M059J (cell line): ENCODE results near the gene MARS1. TPM values are rescaled to one million over a fixed set of nuclear protein-coding genes. Genes with fewer than 3 reads are reported as not detected.
"Not testable (repeated sequence)": the region's sequence is repeated elsewhere in the genome, so short reads cannot be mapped to it uniquely, and the experiment has no call there.

Experiments used
- DNase-seq: peaks from one replicate; pipeline ENCODE4 v3.0.0-alpha.2; 2012; ENCODE audit warnings: low read depth
- total RNA-seq: library from RNA; depleted of rRNA; stranded (reverse); fragments of >200 nt; shearing (Covaris generic); gene quantifications from 2 replicates; pipeline ENCODE4 v1.2.3, GENCODE V29; 2014

MARS1 gene
- total RNA-seq, 1 experiment from 2014 or later = 99.8 TPM

DNA sequence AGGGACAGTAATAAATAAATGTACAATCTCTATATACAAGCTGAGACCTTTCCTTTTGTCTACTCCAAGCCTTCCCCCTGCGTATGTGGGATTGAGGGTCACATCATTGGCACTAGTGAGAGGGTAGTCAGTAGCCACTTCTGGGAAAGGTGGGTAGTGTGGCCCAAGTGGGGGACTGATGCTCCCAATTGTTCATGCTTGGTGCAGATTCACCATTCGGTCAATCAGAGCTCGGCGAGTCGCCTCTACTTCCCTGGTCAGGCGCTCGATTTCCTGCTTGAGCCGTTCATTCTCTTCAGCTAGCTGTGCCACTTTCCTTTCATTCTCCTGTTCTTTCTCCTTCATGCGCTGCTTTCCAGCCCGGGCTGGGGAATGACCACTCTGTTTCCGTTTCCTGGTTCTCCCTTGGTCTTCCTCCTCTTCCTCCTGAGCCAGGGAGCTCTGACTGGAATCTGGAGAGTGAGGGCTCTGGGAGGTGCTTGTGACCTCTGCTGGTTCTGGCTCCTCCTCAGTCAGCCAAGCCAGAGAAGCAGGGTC lies 28.8 kb downstream of the MARS1 start:
- no peak for DNase-seq

DNA sequence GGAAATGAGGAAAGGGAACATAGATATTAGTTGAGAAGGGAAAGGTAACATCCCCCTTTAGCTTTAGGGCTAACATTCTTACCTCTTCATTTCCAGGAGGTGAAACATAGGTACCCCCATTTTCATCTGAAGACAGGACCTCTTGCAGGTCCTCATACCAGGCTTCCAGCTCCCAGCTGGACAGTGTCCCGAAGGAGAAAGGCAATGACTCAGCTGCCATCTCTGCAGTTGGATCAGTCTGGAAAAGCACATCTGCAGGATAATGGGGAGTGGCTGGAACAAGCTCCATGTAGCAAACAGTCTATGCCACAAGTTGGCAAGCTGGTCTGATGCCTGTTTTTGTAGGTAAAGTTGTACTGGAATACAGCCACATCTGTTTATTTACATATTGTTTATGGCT lies 29.3 kb downstream of the MARS1 start:
- DNase-seq = peak; percentile 47

DNA sequence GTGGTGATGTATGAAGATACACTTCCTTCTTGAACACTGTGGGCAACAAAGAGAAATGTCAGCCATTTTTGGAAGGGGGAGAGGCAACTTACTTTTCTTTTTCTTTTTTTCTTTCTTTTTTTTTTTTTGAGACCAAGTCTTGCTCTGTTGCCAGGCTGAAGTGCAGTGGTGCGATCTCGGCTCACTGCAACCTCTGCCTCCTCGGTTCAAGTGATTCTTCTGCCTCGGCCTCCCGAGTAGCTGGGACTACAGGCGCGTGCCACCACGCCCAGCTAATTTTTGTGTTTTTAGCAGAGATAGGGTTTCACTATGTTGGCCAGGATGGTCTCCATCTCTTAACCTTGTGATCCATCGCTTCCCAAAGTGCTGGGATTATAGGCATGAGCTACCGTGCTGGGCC lies 29.9 kb downstream of the MARS1 start:
- not testable (repeated sequence) for DNase-seq

DNA sequence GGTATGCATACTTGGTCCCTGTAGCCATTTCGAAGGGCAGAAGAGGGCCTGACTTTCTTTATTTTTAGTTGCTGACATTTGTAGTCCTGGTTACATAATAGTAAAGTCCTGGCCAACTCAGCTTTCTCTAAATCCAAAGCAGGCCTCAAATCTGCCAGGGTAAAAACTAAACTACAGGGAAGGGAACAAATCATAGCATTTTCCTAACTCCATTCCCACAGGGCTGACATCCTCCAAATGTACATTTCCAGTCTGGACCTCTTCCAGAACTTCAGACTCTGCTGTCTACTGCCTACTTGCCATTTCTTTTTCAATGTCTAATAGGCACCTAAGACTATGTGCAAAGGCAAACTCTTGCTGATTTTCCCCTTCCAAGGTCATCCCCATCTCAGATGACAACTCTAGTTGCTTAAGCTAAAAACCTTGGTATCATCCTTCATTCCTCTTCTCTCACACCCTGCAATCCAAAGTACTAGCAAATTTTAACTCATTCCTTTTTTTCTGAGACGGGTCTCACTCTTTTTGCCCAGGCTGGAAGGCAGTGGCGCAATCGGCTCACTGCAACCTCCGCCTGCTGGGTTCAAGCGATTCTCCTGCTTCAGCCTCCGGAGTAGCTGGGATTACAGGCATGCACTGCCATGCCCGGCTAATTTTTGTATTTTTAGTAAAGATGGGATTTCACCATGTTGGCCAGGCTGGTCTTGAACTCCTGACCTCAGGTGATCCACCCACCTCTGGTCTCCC lies 30.5 kb downstream of the MARS1 start:
- DNase-seq = no peak

DNA sequence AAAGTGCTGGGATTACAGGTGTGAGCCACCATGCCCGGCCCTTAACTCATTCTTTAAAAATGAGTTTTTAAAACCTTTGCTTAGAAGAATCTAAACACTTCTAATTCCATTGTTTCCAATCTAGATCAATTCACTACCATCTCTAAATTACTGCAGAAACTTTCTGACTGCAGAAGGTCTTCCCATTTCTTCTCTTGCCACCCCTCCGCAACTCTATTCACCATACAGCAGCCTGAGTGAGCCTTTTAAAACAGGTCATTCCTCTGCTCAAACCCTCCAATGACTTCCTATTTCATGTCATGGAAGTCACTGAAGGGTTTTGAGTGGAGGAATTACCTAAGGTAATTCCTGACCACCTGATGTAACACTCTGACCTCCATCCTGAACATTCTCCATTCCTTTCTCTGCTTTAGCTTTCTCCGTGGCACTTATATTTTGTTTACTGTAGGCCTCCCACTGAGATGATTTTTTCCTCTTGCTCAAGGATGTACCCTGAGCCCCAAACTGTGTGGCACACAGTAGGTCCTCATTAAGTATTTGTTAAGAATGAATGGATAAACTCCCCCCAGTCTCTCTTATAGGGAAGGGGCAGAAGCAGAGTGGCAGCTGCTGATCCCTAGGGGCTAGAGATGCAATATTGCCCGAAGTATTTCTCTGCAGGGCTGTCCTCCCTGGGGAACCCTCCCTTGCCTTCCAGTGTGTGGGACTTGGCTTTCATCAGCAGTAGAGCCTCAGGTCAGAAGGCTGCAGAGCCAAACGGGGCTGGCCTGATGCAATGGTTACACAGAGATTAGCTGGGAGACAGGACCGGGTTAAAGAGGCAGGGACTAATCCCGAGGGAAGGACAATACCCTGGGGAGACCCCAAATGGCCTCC lies 31.3 kb downstream of the MARS1 start:
- DNase-seq = peak; percentile 43

DNA sequence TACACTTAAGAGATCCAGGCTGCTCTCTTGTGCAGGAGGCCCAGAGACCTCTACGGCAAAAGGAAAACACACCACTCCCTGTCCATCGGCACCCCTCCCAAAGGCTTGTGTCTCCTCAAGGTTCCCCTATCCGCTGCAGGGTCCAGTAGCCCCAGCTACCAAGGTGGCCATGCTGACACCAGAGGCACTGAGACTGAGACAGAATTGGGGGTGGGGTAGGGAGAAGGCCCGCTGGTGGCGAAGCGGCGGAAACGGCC lies 31.9 kb downstream of the MARS1 start:
- no peak for DNase-seq

DNA sequence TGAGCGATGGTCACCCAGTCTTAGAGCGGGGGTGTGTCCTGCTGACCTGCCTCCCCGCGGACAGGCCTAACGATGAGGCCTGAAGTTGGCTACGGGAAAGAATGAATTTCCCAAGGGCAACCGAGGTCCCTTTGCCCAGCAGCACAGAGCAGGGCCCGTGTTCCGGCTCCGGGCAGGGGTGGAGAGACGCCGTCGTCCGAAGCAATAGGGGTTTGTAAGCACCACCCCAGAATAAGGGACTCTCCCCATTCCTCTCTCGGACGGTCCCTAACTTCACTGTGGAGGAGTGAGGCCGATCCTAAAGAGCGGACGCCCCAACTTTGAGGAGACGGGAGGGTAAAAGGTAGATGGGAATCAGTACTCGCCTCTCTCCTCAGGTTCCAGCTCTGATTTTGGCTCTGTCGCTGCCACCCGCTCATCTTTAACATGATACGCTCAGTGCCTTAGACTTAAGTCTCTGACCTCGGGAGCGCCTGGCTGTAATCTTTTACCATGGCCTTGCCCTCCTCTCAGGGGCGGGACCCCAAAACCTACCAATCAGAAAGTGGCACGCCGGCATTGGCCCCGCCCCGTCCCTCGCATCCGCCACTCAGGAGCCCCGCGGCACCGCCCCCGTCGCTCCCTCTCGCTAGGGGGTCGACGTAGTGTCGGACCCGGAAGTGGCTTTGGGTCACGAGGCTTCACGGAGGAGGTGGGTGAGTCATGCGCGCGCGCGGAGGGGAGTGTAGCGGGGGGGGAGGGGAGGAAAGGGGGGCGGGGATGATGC lies 32.4 kb downstream of the MARS1 start, which contains the start of gene DDIT3:
Gene DDIT3 (minus strand): TSS at position 462 of the 766 bp plus-strand sequence. CDS start 3,108 bp downstream, outside the sequence.
- peak; percentile 98 for DNase-seq

DNA sequence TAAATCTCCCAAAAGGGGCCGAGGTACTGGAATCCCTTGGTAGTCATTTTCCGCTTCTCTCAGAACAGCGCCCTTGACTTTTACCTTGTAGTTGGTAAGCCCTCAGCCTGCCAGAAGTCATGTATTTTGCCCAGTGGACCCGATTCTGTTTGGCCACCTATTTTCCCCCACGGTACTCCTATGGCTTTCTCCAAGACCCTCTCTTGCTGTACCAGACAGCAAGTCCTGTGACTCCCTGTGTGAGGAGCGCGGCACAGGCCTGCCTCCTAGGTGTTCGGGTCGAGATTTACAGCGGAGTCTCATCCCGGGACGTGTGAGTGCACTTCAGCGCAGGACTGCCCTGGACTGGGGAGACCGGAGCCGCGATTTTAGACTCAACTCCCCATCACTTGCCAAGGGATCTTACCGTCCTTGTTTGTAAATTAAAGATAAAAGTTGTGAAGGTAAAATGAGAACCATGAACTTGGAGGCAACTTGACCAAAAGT lies 33.7 kb downstream of the MARS1 start:
- DNase-seq = no peak

DNA sequence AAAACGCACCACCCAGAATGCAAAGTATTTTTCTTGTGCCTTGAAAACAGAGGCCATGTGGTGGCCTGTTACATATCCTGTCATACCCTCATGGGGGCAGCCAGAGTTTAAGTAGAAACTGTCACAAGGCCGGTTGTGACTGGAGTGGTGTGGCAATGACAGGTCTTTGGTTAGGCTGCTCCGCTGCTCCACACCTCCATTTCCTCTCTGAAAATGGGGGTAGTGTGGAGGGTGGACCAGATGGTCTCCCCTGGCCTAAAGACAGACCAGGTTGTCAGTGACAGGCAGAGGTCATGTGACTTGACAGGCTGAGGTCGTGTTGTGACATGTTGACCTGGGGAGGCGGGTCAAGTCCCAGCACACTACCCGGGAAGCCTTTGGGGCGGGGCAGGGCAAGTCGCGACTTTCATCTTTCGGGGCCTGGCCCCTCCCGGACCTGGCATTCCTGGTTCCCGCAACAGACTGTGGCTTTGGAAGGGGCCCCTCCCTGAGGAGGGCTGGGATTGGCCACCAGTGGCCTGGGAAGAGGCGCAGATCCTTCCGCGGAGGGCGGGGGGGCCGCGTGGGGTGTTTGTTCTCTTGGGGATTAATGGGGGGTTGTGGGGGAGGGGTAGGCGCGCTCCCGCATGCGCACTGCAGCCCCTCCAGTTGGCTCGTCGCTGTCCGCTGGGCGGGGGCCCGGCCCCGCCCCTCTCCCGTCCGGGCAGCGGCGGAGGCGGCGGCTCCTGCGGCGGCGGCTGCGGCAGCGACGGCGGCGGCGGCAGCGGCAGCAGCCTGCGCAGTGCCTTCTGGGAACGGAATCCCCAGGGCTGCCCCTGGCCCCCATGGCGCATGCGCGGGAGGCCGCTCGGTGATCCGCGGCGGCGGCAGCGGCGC lies 34.4 kb downstream of the MARS1 start, which contains the start of gene MBD6:
Gene MBD6 (plus strand): TSS at position 814 of the 876 bp plus-strand sequence. CDS start 1,480 bp downstream, outside the sequence.
- DNase-seq = peak; percentile 90

DNA sequence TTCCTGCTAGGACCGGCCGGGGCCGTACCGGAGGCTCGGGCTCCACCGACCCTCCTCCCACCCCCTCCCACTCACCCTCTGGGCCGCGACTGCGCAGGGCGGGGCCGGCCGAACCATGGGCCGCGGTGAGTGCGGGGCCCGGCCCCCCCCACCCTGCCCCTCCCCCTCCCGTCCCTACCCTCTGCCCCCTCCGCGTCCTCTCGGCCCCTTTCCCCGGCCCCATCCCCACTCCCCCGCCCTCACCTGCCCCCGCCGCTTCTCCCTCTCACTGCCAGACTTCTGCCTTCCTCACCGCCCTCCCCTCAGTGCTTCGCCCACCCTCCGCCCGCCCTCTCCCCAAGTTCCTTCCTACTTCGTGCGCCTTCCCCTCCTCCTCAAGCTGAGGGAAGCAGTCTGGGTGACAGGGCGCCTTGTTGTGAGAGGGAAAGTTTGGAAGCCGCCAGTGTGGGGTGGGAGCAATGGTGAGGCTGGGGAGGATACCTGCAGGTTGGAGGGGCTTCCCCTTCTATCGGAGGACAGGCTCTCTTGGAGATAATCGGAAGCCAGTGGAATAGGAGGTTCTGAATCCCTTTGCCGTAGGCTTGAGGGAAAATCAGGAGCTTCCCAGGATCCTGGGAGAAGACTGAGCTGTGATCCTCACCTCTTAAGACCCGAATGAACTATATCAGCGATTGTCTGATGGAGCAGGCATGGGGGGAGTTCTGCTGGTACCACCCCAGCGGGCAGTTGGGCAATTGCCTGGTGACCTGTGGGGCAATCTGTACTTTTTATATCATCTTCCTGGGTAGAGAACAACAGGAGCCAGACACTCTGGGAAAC lies 35.2 kb downstream of the MARS1 start:
- DNase-seq = peak; percentile 43

DNA sequence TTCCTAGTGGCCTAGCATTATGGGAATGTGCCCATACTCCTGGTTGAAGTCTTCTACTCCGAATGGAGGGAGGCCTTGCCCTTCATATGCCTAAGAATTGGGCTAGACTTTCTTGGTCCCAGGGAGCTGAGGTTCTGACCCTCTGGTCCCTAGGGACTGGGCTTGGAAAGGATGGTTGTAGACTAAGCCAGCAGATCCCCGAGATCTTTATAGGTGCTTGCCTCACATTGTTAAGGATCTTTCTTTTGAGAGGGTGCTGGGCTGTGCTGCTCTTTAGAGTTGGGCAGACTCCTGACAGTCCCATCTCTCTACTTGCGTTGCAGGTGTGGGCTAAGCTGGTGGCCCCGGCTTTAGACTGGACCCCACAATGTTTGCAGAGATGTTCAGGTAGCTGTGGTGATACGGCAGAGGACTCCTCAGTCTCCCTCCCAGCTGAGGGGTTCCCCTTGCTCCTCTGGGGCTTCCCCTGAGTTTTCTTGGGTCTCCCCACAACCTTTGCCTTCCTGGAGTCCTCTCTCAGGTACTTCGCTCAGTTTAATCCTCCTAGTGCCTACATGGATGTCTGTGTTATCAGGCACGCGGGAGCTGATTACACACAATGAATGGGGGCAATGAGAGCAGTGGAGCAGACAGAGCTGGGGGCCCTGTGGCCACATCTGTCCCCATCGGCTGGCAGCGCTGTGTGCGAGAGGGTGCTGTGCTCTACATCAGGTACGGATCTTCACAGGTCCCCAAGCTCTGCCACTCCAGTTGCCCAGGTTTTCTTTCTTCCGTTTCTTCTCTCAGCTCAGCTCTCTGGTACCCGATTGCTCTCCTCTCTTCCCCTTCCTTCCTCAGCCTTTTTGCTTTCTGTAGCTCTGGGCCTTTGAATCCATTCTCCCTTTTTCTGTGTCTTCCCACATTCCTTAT lies 36.1 kb downstream of the MARS1 start:
- DNase-seq = no peak

DNA sequence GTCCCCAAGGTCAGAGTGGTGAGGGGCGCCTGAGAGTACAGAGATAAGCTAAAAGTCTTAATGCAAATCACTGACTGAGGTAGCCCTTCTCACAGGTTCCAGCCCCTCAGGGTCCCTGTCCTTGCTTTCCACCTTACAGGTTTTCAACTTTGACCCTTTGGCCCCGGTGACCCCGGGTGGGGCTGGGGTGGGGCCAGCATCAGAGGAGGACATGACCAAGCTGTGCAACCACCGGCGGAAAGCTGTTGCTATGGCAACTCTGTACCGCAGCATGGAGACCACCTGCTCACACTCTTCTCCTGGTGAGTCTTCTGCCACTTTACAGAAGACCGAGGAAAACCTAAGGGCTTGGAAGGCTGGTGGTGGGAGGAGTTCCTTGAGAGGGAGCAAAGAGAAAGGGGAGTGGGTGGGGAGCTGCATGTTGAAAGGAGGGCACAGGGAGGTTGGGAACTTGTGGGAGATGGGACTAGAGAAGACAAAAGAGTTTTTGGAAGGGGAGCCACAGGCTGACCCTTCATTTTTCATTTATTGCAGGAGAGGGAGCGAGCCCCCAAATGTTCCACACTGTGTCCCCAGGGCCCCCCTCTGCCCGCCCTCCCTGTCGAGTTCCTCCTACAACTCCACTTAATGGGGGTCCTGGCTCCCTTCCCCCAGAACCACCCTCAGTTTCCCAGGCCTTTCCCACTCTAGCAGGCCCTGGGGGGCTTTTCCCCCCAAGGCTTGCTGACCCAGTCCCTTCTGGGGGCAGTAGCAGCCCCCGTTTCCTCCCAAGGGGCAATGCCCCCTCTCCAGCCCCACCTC lies 37.1 kb downstream of the MARS1 start:
- no peak for DNase-seq

DNA sequence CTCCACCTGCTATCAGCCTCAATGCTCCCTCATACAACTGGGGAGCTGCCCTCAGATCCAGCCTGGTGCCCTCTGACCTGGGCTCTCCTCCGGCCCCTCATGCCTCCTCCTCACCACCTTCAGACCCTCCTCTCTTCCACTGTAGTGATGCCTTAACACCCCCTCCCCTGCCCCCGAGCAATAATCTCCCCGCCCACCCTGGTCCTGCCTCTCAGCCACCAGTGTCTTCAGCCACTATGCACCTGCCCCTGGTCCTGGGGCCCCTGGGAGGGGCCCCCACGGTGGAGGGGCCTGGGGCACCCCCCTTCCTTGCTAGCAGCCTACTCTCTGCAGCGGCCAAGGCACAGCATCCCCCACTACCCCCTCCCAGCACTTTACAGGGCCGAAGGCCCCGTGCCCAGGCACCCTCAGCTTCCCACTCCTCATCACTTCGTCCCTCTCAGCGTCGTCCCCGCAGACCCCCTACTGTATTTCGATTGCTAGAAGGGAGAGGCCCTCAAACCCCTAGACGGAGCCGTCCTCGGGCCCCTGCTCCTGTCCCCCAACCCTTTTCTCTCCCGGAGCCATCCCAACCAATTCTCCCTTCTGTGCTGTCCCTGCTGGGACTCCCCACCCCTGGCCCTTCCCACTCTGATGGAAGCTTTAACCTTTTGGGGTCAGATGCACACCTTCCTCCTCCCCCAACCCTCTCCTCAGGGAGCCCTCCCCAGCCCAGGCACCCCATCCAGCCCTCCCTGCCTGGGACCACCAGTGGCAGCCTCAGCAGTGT lies 37.9 kb downstream of the MARS1 start:
- no peak for DNase-seq

DNA sequence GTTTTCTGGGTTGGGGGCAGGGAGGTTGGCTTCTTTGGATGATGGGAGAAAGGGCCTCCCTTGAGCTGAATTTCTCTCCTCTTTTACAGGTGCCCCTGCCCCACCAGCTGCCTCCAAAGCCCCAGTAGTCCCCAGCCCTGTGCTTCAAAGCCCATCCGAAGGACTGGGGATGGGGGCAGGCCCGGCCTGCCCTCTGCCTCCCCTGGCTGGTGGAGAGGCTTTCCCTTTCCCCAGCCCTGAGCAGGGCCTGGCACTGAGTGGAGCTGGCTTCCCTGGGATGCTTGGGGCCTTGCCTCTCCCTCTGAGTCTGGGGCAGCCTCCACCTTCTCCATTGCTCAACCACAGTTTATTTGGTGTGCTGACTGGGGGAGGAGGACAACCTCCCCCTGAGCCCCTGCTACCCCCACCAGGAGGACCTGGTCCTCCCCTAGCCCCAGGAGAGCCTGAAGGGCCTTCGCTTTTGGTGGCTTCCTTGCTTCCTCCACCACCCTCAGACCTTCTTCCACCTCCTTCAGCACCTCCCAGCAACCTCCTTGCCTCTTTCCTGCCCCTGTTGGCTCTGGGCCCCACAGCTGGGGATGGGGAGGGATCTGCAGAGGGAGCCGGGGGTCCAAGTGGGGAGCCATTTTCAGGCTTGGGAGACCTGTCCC lies 38.7 kb downstream of the MARS1 start:
- DNase-seq = no peak

DNA sequence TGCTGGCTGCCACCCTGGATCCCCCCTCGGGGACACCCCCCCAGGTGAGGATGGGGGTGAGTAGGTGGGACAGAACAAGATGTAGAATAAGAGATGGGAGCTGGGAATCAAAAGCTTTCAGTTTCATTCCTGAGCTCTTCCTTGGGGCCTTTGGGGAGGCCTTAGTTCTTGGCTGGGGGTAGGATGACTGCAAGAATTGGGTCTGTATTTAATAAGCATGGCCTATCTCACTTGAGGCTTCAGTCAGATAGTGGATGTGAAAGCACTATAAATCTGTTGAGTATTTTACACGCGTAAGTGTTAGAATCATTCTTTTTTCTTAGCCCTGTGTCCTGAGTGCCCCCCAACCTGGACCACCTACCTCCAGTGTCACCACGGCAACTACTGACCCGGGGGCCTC lies 39.3 kb downstream of the MARS1 start:
- no peak for DNase-seq

DNA sequence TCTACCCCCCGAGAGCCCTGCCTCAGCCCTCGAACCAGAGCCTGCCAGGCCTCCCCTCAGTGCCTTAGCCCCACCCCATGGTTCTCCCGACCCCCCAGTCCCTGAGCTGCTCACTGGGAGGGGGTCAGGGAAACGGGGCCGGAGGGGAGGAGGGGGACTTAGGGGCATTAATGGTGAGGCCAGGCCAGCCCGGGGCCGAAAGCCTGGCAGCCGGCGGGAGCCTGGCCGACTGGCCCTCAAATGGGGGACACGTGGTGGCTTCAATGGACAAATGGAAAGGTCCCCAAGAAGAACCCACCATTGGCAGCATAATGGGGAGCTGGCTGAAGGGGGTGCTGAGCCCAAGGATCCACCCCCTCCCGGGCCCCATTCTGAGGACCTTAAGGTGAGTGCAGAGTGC lies 40.3 kb downstream of the MARS1 start:
- no peak for DNase-seq
